Measurements from ENCODE around the gene EGFR.

DNA sequence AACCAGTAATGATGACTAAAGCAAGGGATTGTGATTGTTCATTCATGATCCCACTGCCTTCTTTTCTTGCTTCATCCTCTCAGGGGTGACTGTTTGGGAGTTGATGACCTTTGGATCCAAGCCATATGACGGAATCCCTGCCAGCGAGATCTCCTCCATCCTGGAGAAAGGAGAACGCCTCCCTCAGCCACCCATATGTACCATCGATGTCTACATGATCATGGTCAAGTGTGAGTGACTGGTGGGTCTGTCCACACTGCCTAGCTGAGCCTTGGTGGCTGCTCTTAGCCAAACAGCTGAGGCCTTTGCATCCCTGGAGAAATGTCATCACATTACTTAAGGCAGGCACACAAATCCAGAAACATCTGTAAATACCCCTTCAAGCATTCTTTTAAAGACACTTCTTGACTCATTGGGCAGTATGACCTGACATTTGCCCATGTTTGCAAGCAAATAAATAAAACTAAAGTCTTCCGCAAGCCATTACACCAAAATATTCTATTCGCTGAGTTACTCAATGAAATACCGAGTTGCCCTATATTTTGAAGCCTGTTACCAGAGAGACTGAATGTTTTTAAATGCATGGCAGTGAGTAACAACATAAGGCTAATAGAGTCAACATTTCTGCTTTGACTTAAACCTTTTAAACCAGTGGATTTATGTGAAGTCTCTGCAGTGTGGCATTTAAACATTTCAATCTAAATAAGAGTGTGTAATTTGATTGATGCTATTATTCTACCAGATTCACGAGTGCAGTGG lies 180.0 kb downstream of the EGFR start:
- TF ChIP-seq CTCF (conservative IDR thresholded peaks at IDR 0.05; ENCODE audit: low read length) (no peak), EZH2phosphoT487 (IDR thresholded peaks at IDR 0.05; ENCODE audit: borderline replicate concordance) (no peak)

Data from Loucy (cell line).